OCI-LY7 (cell line): ENCODE results near the gene MED25. TPM values are rescaled to one million over a fixed set of nuclear protein-coding genes. Genes with fewer than 3 reads are reported as not detected.

Source experiments
- BruUV-seq: library from RNA; stranded (reverse); fragments of 400-500 nt; replicated peaks from 2 replicates; lab custom pipeline; 2021; lab: Mats Ljungman, UMichigan
- CTCF ChIA-PET: fragments of 300-600 bp; sonication (Branson Sonifier 250); formaldehyde crosslinking; loops from one replicate; lab custom pipeline; 2022; ENCODE audit warnings: antibody characterized with exemption; ENCODE audit not compliant: unreplicated experiment; lab: Charles Lee
- POLR2A ChIA-PET: fragments of 300-600 bp; sonication (Branson Sonifier 250); formaldehyde crosslinking; loops from one replicate; lab custom pipeline; 2022; ENCODE audit warnings: antibody characterized with exemption; lab: Charles Lee
- DNase-seq: peaks from one replicate; pipeline ENCODE4 v3.0.0-alpha.2; 2015; ENCODE audit warnings: low spot score
- H2AFZ ChIP-seq: fragments of 200-600 bp; sonication (generic), shearing (Covaris generic); 2 replicates; pipeline ENCODE4 v1.6.1; 2014; ENCODE audit warnings: mild to moderate bottlenecking, antibody characterized with exemption, low read length, moderate library complexity
- H3K27ac ChIP-seq: fragments of 200-600 bp; sonication (generic); 2 replicates; pipeline ENCODE4 v1.5.1; 2014; ENCODE audit warnings: mixed run types, low read depth, mild to moderate bottlenecking, moderate library complexity, low read length, inconsistent platforms; ENCODE audit not compliant: poor library complexity, severe bottlenecking
- H3K36me3 ChIP-seq: fragments of 200-600 bp; sonication (generic); 2 replicates; pipeline ENCODE4 v1.6.1; 2014; ENCODE audit warnings: mild to moderate bottlenecking, antibody characterized with exemption, low read length, moderate library complexity, mixed read lengths; ENCODE audit not compliant: insufficient read depth
- H3K4me1 ChIP-seq: fragments of 200-600 bp; sonication (generic); 2 replicates; pipeline ENCODE4 v1.5.1; 2014; ENCODE audit warnings: mild to moderate bottlenecking, low read length; ENCODE audit not compliant: insufficient read depth, poor library complexity, severe bottlenecking
- H3K4me2 ChIP-seq: fragments of 200-600 bp; sonication (generic); 2 replicates; pipeline ENCODE4 v1.6.1; 2014; ENCODE audit warnings: mild to moderate bottlenecking, low read length
- H3K4me3 ChIP-seq: fragments of 200-600 bp; sonication (generic); 2 replicates; pipeline ENCODE4 v1.5.1; 2014; ENCODE audit warnings: mild to moderate bottlenecking, low read depth, low read length; ENCODE audit not compliant: poor library complexity, severe bottlenecking
- H3K79me2 ChIP-seq: fragments of 200-600 bp; sonication (generic); 2 replicates; pipeline ENCODE4 v1.6.1; 2016; ENCODE audit warnings: low read depth, mild to moderate bottlenecking, low read length, moderate library complexity, mixed read lengths; ENCODE audit not compliant: insufficient read depth
- H3K9me2 ChIP-seq: fragments of 200-600 bp; sonication (generic); 2 replicates; pipeline ENCODE4 v1.6.1; 2016; ENCODE audit warnings: mild to moderate bottlenecking, low read length, mixed read lengths; ENCODE audit not compliant: insufficient read depth
- H3K9me3 ChIP-seq: fragments of 200-600 bp; sonication (generic); 2 replicates; pipeline ENCODE4 v1.6.1; 2014; ENCODE audit warnings: mild to moderate bottlenecking, mixed run types, low read length, mixed read lengths
- H4K20me1 ChIP-seq: fragments of 200-600 bp; sonication (generic); 2 replicates; pipeline ENCODE4 v1.6.1; 2014; ENCODE audit warnings: mild to moderate bottlenecking, antibody characterized with exemption, low read length, moderate library complexity, mixed read lengths; ENCODE audit not compliant: insufficient read depth
- CTCF ChIP-seq: fragments of 200-600 bp; sonication (generic); conservative IDR thresholded peaks from 2 replicates; pipeline ENCODE4 v1.5.1; 2014; ENCODE audit warnings: mild to moderate bottlenecking, antibody characterized with exemption, low read length, moderate library complexity, mixed read lengths
- EZH2phosphoT487 ChIP-seq: fragments of 200-600 bp; sonication (generic); IDR thresholded peaks from 2 replicates; pipeline ENCODE4 v1.6.1; 2018; ENCODE audit warnings: low read depth, borderline replicate concordance, mild to moderate bottlenecking, mixed run types, antibody characterized with exemption, low read length, moderate library complexity, mixed read lengths
- intact Hi-C: fragments of 100-400 bp; cut with micrococcal nuclease; formaldehyde crosslinking; loops from one replicate; pipeline ENCODE4 v1.10.0; 2022; ENCODE audit not compliant: unreplicated experiment
- total RNA-seq, 2 experiments: library from RNA; depleted of rRNA in 1 of 2; stranded (reverse); fragments of >200 nt in 1 of 2; shearing (Covaris generic) in 1 of 2; gene quantifications; 2 replicates each; pipeline ENCODE4 v1.2.3, GENCODE V29; 2014 to 2022

MED25 gene
- total RNA-seq, 2 experiments from 2014 or later: 85.1 to 111 TPM

DNA sequence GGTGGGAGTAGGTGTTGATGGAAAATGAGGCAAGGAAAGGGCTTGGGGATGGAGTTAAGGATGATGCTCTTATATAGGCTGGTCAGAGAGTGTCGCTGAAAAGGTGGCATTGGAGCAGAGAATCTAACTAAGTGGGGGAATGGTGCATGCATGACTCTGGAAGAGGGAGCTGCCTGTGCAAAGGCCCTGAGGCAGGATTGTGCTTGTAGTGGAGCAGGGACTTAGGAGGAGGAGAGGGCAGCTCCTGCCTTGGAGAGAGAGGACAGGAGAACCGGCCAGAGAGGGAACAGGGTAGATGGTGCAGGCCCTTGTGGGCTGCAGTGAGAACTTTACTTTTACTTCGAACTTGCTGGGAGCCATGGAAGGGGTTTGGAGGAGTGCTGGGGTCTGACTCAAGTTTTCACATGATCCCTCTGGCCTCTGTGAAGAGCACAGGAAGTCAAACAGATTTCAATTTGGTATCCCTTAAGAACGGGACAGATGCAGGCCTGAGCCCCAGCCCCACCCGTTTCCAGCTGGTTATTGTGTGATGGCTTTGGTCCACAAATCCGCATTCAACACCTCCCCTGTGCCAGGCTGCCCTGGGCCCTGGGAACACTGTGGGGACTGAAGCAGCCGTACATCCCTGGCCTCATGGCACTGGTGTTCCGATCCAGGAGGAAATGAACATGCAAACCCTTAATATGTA, 44.3 kb upstream of the MED25 start:
- no TSS peak for BruUV-seq
- Histone ChIP-seq H2AFZ (no peak overlapping the region), H3K4me1 (peaks cover 4% of the 10 kb centered on the region), H3K9me3 (no peaks in the 10 kb centered on the region), H4K20me1 (no peaks in the 10 kb centered on the region; the same call in 1 of the 2 replicates), H3K4me3 (no peak overlapping the region), H3K4me2 (no peak overlapping the region), H3K36me3 (peaks cover 12% of the 10 kb centered on the region), H3K9me2 (no peaks in the 10 kb centered on the region), H3K79me2 (no peaks in the 10 kb centered on the region; the same call in 1 of the 2 replicates), H3K27ac (no peak overlapping the region)
- intact Hi-C loops: no loop called here
- TF ChIP-seq EZH2phosphoT487 (no peak), CTCF (no peak)
- ChIA-PET POLR2A (no interaction called here), CTCF (no interaction called here)
- no peak for DNase-seq

DNA sequence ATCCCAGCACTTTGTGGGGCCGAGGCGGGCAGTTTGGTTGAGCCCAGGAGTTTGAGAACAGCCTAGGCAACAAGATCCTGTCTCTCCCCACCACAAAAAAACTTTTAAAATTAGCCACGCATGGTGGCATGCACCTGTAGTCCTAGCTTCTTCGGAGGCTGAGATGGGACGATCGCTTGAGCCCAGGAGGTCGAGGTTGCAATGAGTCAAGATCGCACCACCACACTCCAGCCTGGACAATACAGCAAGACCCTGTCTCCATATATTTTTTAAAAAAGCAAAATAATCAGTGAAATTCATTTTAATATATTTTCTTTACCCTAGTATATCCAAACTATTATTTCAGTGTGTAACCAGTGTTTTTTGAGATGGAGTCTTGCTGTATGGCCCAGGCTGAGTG, 43.1 kb upstream of the MED25 start:
- H3K9me2 ChIP-seq: no peaks in the 10 kb centered on the region
- POLR2A ChIA-PET: interaction anchor here (0.6 kb wide), 1 partner anchor 46 kb away, joined by 3 read pairs; no protein-coding TSS in a partner anchor
- no TSS peak for BruUV-seq
- no peaks in the 10 kb centered on the region; the same call in 1 of the 2 replicates for H3K79me2 ChIP-seq
- no peak for DNase-seq
- TF ChIP-seq EZH2phosphoT487 (no peak), CTCF (no peak)
- no peaks in the 10 kb centered on the region for H4K20me1 ChIP-seq
- peaks cover 11% of the 10 kb centered on the region for H3K4me1 ChIP-seq
- H3K27ac ChIP-seq: no peak overlapping the region
- no peak overlapping the region for H3K4me3 ChIP-seq
- H3K36me3 ChIP-seq: peaks cover 12% of the 10 kb centered on the region; the same call in 1 of the 2 replicates
- no peak overlapping the region for H2AFZ ChIP-seq
- CTCF ChIA-PET: no interaction called here
- H3K9me3 ChIP-seq: no peaks in the 10 kb centered on the region
- H3K4me2 ChIP-seq: no peak overlapping the region
- intact Hi-C loops: no loop called here

DNA sequence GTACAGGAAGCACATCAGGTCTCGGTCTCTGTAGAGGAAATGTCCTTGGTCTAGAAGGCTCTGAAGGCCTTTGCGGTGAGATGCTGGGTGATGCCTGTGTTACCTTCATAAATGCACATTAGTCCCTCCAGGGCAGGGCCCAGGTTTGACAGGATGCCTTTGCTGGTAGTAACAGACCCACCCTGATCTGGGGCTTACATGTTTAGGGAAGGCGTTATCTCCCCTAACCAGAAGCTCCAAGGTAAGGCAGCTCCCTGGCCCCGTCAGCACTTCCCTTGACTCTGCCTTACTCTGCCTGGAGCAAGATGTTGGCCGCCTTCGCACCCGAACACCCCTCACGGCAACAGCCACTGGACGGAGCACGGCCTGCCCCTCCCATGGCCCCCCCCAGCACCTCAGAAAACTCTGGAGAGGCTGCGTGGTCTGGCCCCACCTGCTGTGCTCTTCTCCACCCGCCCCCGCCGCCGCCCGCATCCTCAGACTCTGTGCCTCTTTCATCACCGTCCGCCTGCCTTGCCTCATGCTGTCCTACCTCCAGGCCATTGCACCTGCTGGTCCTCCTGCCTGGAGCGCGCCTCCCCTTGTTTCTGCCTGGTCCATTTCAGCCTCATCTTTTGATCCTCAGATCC, 42.2 kb upstream of the MED25 start:
- DNase-seq: no peak
- TF ChIP-seq CTCF (no peak), EZH2phosphoT487 (no peak)
- H3K4me2 ChIP-seq: no peak overlapping the region
- CTCF ChIA-PET: no interaction called here
- no peak overlapping the region for H3K27ac ChIP-seq
- no peaks in the 10 kb centered on the region for H3K9me2 ChIP-seq
- no peaks in the 10 kb centered on the region for H3K79me2 ChIP-seq
- no peaks in the 10 kb centered on the region for H3K9me3 ChIP-seq
- BruUV-seq: no TSS peak
- intact Hi-C loops: no loop called here
- H3K36me3 ChIP-seq: peaks cover 12% of the 10 kb centered on the region; the same call in 1 of the 2 replicates
- H2AFZ ChIP-seq: no peak overlapping the region
- no peaks in the 10 kb centered on the region for H4K20me1 ChIP-seq
- POLR2A ChIA-PET: no interaction called here
- H3K4me3 ChIP-seq: no peak overlapping the region
- H3K4me1 ChIP-seq: peaks cover 19% of the 10 kb centered on the region
